HG03159 (cell line): Measurements from ENCODE around the gene HBEGF.

Experiments
- ATAC-seq: cut with Tn5 transposase; IDR thresholded peaks from one replicate; pipeline ENCODE4 v1.9.1; 2021; ENCODE audit warnings: mild to moderate bottlenecking, moderate library complexity; ENCODE audit not compliant: unreplicated experiment

Gene HBEGF

DNA sequence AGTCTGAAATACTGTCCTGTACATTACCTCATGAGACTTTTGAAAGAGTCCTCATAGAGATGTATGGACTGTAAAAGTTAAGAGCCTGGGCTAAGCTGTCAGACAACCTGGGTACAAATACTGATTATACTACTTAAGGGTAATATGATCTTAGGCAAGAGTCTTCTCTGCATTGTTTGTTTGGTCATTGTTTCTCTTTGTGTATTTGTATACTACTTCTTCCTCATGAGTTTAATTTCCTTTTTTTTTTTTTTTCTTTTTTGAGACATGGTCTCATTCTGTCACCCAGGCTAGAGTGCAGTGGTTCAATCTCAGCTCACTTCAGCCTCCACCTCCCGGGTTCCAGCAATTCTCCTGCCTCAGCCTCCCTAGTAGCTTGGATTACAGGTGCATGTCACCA, 40.9 kb downstream of the HBEGF start:
- no peak for ATAC-seq

DNA sequence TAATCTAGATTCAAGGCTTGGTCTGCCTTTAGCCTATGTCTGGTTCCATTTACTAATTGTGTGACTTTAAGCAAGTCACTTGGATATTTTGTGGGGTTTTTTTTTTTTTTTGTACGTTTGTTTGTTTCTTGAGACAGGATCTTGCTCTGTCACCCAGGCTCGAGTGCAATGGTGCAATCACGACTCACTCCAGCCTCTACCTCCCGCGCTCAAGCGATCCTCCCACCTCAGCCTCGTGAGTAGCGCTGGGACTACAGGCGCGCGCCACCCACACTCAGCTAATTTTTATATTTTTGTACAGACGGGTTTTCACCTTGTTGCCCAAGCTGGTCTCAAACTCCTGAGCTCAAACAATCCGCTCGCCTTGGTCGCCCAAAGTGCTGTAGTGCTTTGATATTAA, 42.4 kb downstream of the HBEGF start:
- ATAC-seq, result no peak

DNA sequence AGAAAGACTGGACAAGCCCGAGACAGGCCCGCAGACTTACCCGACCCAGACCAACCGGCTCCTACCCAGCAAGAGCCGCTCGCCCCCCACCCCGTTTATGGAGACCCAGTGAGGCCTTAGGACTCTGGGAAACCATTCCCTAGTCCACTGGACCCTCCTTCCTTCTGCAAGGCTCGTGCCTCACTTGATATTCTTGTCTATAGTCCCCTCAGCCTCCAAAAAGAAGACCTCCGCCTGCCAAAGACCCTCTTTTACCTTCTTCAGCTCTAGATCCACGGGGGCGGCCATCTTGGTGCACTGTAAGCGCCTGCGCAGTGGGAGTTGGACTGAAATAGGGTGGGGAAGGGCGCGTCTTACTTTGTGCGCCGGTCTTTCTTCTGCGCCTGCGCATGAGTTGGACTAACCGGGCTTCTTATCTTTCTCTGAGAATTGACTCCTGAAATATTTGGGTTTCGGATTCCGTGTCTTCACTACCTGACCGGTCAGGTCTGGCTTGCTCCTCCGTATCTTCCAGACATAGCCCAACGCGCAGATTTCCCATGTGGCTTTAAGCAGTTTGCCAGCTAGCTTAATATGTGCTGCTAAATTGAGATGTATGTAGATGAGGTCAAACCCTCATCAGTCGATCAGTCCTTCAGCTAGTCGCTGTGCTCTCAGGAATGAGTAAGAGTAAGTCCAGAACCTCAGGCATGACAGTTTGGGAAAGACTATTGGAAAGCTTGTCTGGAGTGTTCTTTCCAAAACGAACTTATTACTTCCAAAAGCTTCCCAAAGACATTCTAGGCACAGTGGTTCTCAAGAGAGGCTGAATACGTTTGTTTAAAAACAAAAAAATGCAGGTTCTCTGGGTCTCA, 43.4 kb downstream of the HBEGF start, which contains the start of gene PFDN1:
PFDN1 (minus strand) TSS at position 316 of the 854 bp plus-strand sequence; CDS start at position 288, 28 bp downstream.
- ATAC-seq, result peak; percentile 97

DNA sequence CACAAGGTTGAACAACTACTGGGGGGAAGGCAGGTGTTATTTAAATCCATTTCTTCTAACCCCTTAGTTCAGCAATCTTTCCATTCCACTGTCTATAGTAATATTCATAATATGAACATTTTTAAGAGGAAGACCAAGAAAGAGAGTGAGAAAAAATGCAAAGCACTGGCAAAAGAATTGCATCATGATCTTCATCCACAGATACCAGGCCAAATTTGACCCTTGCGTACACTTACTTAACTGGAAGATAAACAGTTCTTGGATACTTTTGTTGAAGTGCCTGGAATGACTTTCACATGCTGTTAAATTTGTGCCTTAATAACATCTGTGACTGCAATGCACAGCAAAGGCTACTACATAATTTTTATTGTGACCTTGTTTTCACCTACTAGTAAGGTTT, 45.3 kb downstream of the HBEGF start:
- ATAC-seq, result no peak

DNA sequence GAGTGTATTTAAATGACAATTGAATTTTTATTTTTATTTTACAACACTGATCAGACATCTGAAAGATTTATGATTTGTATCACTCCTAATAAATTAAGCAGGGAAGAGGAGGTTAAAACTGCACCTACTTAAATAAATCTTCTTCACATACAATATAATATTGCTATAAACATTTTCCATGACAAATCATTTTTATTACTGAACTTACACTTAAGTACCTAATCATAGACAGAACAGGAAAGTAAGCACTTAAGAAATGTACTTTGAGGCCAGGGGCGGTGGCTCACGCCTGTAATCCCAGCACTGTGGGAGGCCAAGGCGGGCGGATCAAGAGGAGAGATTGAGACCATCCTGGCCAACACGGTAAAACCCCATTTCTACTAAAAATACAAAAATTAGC, 47.3 kb downstream of the HBEGF start:
- ATAC-seq, result no peak

DNA sequence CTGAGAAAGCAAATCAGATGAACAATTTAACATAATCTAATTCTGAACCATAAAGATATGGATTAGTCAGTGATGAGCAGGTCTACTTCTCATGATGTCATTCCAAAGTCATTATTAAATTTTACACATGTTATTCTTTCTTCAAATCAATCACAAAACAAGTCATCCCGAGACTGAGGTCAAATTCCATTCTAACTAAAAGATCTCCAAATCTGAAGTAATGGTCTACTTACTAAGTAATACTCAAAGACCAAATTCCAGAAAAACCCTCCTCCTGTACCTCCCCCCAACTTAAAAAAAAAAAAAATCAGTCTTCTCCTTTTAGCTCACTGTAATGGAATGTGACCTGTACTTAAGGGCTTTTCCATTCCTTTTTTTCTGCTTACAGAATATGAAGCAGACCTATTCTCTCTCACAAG, 48.2 kb downstream of the HBEGF start:
- ATAC-seq, result no peak

DNA sequence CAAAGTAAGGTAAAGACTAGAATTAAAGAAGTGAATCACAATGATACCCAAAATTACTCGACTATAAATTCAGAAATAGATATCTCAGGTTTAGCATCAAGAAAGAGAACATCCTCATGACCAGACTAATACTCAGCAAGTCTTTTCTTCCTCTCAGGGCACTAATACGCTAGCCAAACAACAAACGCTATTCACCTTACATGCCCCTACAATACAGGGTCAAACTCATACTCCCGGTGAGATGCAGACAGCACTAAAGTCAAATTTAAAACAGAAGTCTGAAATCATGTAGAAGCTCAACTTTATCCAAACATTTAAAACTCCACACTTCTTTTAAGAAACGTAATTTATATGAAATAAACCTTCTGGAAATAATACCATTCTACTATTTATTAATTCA, 49.1 kb downstream of the HBEGF start:
- ATAC-seq, result no peak

DNA sequence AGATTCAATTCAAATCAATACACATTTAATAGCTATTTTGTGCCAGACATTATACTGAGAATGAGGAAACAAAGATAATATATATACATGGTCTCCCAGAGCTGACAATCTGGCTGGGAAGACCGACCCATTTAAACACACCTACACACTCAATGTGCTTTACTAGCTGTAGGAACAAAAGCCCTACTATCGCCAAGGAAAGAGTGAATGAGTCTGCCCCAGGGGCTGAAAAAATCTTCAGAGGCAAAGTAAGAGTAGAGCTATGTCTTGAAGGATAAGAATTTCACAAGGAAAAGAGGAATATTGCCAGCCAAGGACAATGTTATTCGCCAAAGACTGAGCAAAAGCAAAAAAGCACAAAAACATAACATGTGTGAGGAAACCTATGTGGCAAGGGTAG, 50.1 kb downstream of the HBEGF start:
- no peak for ATAC-seq

DNA sequence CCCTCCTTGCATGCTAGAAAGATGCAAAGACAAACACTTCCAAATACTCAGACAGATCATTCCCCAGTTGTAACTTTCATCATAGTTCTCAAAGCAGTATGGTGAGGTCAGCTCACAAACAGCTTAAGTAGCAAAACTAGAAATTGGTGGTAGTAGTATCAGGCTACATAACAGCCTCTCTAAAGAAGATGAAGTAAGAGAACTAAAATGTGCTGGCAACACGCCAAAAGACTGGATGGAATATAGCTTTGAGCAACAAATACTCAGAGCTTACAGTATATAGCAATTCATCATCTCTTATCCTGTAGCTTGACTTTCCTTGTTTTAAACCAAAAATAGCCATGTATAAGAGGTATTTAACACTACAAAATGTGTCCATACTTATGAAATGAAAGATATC, 51.0 kb downstream of the HBEGF start:
- ATAC-seq, result no peak

DNA sequence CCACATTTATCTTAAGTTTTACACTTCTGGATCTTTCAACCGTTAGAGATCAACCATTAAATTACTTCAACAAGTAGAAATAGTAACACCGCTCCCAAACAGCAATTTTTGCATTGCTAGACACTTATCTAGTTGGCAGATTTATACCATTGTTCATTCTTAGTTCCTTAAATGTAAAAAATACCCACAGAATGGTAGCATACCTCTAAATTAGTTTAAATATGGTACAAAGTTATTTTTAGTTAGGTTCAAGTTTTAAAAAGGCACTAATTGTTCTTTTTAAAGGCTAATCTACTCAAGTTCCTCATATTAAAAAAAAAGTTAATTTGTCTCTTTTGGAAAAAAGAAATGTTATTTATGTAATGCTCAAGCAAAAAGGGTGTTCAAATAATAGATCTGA, 51.6 kb downstream of the HBEGF start:
- no peak for ATAC-seq

DNA sequence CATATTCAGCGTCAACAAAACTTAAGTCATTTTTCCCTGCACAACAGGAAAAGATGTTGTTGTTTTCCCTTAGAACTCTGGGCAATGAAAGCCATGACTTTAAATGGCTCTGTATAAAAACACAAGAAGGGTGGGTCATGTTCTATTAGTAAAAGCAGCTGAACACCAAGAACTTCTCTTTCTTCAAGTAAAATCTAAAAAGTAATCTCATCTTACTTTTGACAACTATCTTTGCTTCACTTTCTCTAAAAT, 52.6 kb downstream of the HBEGF start:
- no peak for ATAC-seq

DNA sequence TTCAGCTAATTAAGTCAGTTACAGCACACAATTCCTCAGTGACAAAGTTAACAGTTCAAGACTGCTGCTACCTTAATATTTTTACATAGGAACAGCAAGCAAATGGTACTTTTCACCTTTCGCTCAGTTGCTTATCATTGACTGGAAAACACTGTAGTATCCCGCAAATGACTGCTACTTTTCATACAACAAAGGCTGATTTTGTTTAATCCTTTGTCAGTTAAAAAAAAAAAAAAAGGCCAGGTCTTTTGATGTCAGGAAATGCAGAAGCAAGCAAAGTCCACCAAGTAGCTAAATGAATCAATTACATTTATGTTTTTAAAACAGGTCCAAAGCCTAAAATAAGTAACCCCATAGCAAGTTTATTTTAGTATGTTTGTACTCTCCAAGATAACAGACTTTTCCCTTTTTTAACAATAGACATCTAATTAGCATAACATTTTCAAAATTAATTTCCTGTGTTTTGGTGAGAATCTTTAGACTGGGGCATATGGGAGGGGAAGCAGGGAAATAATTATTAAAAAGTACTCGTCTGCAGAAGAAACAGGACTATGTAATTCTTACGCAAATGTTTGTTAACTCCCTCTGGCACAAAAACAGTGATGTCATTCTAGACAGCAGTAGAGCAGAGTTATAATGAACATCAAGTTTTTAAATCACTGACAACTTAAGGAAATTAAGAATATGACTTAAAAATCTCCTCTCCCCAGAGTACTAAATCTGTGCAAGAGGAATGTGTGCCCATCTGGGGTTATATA, 53.1 kb downstream of the HBEGF start:
- no peak for ATAC-seq

DNA sequence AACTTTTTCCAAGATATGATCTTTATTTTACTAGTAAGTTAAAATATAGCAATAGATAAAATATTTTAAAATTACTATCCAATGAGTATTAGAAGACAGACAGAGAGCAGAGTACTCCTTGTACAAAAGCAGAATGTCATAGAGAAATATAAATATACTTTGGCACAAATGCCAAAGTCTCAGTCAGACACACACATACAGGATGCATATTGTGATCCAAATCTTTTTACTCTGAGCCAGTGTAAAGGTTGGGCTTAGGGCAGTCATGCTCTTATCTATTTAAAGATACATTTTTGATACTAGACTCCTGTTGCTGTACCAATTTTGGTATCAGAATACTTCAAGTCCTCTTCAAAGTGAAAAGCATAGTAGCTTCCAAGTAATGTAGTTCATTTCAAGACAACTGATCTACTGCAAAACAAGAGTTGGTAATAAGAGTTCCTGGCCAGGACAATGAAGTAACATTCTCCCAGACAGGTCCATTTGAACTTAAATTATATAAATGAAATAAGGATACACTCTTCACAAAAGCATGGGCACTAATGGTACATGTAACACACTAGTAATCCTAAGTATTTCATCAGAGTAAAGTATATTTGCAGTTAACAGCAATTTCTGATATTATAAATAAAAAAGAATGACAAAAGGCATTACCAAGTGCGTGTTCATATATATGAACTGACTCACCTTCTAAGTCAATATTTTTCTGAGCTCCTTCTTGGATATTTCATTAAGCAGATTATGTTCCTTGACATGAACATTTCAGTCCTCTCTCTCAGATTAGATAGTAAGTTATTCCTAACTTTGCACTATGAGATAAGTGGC, 54.0 kb downstream of the HBEGF start:
- no peak for ATAC-seq

DNA sequence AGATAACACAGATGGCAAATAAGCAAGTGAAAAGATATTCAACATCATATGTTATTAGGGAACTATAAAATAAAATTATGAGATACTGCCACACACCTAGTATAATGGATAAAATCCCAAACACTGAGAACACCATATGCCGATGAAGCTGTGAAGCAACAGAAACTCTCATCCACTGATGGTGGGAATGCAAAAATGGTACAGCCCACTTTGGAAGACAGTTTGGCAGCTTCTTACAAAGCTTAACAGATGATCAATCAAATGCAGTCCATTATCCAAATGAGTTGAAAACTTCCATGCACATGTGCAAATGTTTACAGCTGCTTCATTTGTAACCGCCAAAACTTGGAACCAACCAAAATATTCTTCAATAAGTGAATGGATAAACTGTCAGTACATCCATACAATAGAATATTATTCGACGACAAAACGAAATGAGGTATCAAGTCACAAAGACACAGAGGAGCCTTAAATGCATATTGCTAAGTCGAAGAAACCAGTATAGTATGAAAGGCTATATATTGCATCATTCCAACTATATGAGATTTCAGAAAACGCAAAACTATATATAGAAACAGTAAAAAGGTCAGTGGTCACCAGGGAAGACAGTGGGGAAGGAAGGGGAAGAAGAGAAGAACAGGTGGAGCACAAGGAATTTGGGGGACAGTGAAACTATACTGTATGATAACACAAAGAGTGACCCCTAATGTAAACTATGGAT, 58.4 kb downstream of the HBEGF start:
- ATAC-seq, result no peak

DNA sequence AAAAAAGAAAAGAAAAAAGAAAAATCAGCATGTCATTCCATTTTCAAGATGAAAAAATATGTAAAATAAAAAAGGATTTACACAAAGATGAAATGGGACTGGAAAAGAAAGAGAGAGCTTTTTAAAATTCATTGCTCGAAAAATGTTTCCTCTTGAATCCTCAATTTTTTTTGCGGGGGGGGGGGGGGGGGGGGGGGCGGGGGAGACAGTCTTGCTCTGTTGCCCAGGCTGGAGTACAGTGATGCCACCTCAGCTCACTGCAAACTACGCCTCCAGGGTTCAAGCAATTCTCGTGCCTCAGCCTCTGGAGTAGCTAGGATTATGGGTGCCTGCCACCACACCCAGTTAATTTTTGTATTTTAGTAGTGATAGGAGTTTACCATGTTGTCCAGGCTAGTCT, 60.0 kb downstream of the HBEGF start:
- no peak for ATAC-seq

DNA sequence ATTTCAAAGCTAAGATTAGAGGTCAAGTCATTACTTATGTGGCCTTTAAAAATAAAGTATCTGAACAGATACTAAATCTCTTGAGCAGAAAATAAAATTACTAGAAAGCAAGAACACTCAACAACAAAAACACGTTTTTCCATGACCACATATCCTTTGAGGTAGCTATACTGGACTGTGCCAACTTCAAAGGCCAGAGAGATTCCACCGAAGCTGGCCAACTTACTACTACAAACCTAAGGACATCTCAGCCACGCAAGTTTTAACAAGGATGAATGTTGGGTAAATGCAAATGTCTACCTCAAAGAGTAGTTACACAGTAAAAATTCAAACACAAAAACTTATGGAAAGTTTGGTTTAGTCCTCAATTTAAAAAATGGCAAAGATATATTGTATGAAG, 62.4 kb downstream of the HBEGF start:
- ATAC-seq, result no peak
